Uterus (tissue), 4 donors: ENCODE data around the gene OXCT2. TPM values are rescaled to one million over a fixed set of nuclear protein-coding genes. Genes with fewer than 3 reads are reported as not detected.

Experiments
- DNase-seq, 2 donors: peaks; one replicate each; pipeline ENCODE4 v3.0.0-alpha.2; 2019 to 2020
- H3K27ac ChIP-seq, 2 donors: fragments of 200-600 bp; sonication (generic); 1 replicate in 1 of 2; 2 replicates in 1 of 2; pipeline ENCODE4 v1.5.1; 2016 to 2018
- H3K27me3 ChIP-seq, 2 donors: fragments of 200-600 bp; sonication (generic); one replicate each; pipeline ENCODE4 v1.5.1; 2018 to 2019; ENCODE audit warnings: control low read depth in 1 of 2
- H3K36me3 ChIP-seq, 2 donors: fragments of 200-600 bp; sonication (generic); one replicate each; pipeline ENCODE4 v1.5.1; 2019; ENCODE audit warnings: control low read depth in 1 of 2
- H3K4me1 ChIP-seq, 2 donors: fragments of 200-600 bp; sonication (generic); one replicate each; pipeline ENCODE4 v1.5.1; 2018 to 2019; ENCODE audit warnings: control low read depth in 1 of 2
- H3K4me3 ChIP-seq, 2 donors: fragments of 200-600 bp; sonication (generic); 1 replicate in 1 of 2; 2 replicates in 1 of 2; pipeline ENCODE4 v1.5.1; 2018 to 2019; ENCODE audit warnings: mild to moderate bottlenecking in 1 of 2
- H3K9me3 ChIP-seq, 2 donors: fragments of 200-600 bp; sonication (generic); one replicate each; pipeline ENCODE4 v1.5.1; 2019; ENCODE audit warnings: control low read depth in 1 of 2
- POLR2A ChIP-seq, 2 donors: fragments of 450-650 bp; IDR thresholded peaks; one replicate each; pipeline ENCODE4 v1.6.1; 2016; ENCODE audit warnings: antibody characterized with exemption in 2 of 2, mild to moderate bottlenecking in 1 of 2, moderate library complexity in 1 of 2
- intact Hi-C: fragments of 100-400 bp; cut with DNase I; formaldehyde crosslinking; loops from one replicate; pipeline ENCODE4 v1.15.1; 2023; ENCODE audit warnings: low total_unique reads
- total RNA-seq, 4 donors: library from RNA; depleted of rRNA in 3 of 4; stranded (reverse); fragments of >200 nt in 3 of 4; gene quantifications; one replicate each; pipeline versions ENCODE4 v1.1.0 to v1.2.4, GENCODE V29; 2014 to 2023
- TF ChIP-seq, protein P1 (sequence below), 4 experiments: fragments of 200-600 bp in 2 of 4; fragments of 450-650 bp in 2 of 4; sonication (generic) in 2 of 4; IDR thresholded peaks; one replicate each; pipeline ENCODE4 v1.5.1; 2016 to 2019; ENCODE audit warnings: antibody characterized with exemption in 4 of 4, mild to moderate bottlenecking in 2 of 4, moderate library complexity in 1 of 4
- donor health status: DM: yes; HTN: yes; CAD: no.

OXCT2 gene
- total RNA-seq, 4 donors from 2014 or later = 1.1 to 1.5 TPM; not detected in 2

DNA sequence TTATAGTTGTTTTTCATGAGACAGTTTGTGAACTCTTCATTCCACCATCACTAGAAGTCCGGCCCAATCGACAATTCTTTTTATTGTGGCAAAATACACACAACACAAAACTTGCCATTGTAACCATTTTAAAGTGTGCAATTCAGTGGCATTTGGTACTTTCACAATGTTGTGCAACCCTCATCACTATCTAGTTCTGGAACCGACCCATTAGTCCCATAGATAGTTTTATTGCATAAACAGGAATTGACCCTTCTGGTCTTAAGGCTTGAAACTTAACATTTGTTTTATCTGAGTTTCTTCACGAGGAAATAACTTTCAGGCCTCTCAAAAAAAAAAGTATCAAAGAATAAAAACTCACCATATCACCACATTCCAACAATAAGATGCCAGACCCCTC, 41.3 kb downstream of the OXCT2 start:
- intact Hi-C loops = no loop called here
- Histone ChIP-seq H3K9me3 (no peaks in the 10 kb centered on the region), H3K4me1 (no peaks in the 10 kb centered on the region), H3K27me3 (peaks cover 0 to 8% of the 10 kb centered on the region in 2 donors), H3K36me3 (no peaks in the 10 kb centered on the region), H3K27ac (no peak overlapping the region), H3K4me3 (no peak overlapping the region)
- TF ChIP-seq, protein P1, sequence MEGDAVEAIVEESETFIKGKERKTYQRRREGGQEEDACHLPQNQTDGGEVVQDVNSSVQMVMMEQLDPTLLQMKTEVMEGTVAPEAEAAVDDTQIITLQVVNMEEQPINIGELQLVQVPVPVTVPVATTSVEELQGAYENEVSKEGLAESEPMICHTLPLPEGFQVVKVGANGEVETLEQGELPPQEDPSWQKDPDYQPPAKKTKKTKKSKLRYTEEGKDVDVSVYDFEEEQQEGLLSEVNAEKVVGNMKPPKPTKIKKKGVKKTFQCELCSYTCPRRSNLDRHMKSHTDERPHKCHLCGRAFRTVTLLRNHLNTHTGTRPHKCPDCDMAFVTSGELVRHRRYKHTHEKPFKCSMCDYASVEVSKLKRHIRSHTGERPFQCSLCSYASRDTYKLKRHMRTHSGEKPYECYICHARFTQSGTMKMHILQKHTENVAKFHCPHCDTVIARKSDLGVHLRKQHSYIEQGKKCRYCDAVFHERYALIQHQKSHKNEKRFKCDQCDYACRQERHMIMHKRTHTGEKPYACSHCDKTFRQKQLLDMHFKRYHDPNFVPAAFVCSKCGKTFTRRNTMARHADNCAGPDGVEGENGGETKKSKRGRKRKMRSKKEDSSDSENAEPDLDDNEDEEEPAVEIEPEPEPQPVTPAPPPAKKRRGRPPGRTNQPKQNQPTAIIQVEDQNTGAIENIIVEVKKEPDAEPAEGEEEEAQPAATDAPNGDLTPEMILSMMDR (IDR thresholded peaks at IDR 0.05) = no peak
- TF ChIP-seq POLR2A (IDR thresholded peaks at IDR 0.05) = no peak
- no peak for DNase-seq

DNA sequence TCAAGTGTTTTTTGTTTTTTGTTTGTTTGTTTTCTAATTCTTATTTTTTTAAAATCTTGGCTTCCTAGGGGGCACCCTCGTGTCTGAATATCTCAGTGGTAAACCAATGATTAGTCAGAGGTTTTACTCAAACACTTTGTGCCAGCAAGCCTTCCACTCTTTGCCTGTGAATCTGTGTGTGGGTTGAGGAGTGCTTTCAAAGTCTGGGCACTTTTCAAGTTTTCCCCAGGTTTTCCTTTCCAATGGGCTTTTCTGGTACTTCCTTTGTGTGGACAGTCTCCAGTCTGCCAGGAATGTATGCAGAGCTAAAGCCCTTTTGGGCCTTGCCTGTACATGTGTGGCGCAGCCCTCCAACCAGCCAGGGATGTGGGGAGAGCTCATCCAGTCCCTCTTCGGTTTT, 42.1 kb downstream of the OXCT2 start:
- H3K9me3 ChIP-seq = no peaks in the 10 kb centered on the region
- TF ChIP-seq POLR2A (IDR thresholded peaks at IDR 0.05) = no peak
- TF ChIP-seq, protein P1 (IDR thresholded peaks at IDR 0.05) = no peak
- H3K4me3 ChIP-seq = no peak overlapping the region
- intact Hi-C loops = no loop called here
- peaks cover 0 to 8% of the 10 kb centered on the region in 2 donors for H3K27me3 ChIP-seq
- H3K27ac ChIP-seq = no peak overlapping the region
- no peaks in the 10 kb centered on the region for H3K4me1 ChIP-seq
- no peaks in the 10 kb centered on the region for H3K36me3 ChIP-seq
- no peak for DNase-seq

DNA sequence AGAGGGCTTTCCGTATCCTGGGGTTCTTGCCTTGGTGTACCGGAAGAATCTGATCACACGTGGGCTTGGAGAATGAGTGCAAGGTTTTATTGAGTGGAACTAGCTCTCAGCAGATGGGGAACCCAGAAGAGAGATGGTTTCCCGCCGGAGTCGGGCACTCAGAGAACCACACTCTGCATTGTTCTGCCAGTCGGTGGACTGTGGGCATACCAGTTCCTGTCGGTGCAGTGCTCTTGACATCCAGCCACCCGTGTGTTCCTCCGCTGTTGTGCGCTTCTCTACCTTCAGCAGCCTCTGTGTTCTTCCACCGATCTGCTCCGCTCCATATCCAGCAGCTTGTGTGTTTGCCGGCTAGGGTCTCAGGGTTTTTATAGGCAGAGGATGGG, 43.2 kb downstream of the OXCT2 start:
- no peaks in the 10 kb centered on the region for H3K36me3 ChIP-seq
- H3K27me3 ChIP-seq = peaks cover 0 to 8% of the 10 kb centered on the region in 2 donors
- TF ChIP-seq, protein P1 (IDR thresholded peaks at IDR 0.05) = no peak
- TF ChIP-seq POLR2A (IDR thresholded peaks at IDR 0.05) = no peak
- no peak for DNase-seq
- H3K9me3 ChIP-seq = no peaks in the 10 kb centered on the region
- H3K4me3 ChIP-seq = no peak overlapping the region
- H3K27ac ChIP-seq = no peak overlapping the region
- H3K4me1 ChIP-seq = no peaks in the 10 kb centered on the region
- intact Hi-C loops = no loop called here

DNA sequence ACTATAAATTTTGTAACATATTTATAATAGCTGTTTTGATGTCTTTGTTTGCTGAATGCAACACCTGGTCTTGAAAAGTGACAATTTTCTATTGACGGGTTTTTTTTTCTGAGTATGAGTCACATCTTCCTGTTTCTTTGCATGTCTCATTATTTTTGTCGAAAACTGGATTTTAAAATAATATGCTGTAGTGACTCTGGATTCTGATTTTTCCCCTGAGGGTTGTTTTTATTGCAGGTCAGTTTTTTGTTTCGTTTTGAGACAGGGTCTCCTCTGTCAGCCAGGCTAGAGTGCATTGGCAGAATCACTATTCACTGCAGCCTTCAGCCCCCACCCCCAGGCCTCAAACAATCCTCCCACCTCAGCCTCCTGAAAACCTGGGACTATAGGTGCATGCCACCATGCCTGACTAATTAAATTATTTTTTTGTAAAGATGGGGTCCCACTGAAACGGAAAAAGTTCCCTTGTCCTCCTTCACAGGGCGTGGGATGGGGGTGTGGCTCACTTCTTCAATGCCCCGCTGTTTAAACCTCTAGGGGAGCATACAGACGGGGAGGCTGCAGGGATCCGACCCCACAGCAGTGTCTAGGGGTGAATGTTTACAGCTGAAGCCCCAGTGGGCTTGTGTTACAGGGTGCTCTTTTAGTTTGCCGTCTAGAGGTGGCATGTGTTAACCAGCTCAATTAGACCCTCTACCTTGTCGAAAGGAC, 43.8 kb downstream of the OXCT2 start:
- DNase-seq = no peak
- no peaks in the 10 kb centered on the region for H3K9me3 ChIP-seq
- intact Hi-C loops = no loop called here
- no peaks in the 10 kb centered on the region for H3K4me1 ChIP-seq
- no peak overlapping the region for H3K27ac ChIP-seq
- TF ChIP-seq POLR2A (IDR thresholded peaks at IDR 0.05) = no peak
- TF ChIP-seq, protein P1 (IDR thresholded peaks at IDR 0.05) = no peak
- H3K36me3 ChIP-seq = no peaks in the 10 kb centered on the region
- peaks cover 0 to 8% of the 10 kb centered on the region in 2 donors for H3K27me3 ChIP-seq
- no peak overlapping the region for H3K4me3 ChIP-seq

DNA sequence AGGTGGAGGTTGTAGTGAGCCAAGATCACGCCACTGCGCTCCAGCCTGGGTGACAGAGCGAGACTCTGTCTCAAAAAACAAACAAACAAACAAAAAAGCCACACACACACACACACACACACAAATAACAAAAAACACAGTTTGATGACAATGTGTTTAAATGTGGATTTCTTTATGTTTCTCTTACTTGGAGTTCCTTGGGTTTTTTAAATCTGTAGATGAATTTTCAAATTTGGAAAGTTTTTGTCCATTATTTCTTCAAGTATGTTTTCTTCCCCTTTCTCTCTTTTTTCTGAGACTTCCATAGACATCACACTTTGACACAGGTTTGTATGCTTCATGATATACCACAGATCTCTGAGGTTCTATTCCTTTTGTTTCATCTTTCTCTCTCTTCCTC, 44.5 kb downstream of the OXCT2 start:
- Histone ChIP-seq H3K27ac (no peak overlapping the region), H3K27me3 (peaks cover 0 to 8% of the 10 kb centered on the region in 2 donors)
- intact Hi-C loops = no loop called here

More for the DNA sequence above, 44.5 kb downstream of the OXCT2 start:
- DNase-seq = no peak
- no peak for TF ChIP-seq POLR2A (IDR thresholded peaks at IDR 0.05)
- TF ChIP-seq, protein P1 (IDR thresholded peaks at IDR 0.05) = no peak
- no peak overlapping the region for H3K4me3 ChIP-seq
- no peaks in the 10 kb centered on the region for H3K36me3 ChIP-seq
- no peaks in the 10 kb centered on the region for H3K9me3 ChIP-seq
- no peaks in the 10 kb centered on the region for H3K4me1 ChIP-seq
